ENCODE results near the gene SEMA3B. TPM values are rescaled to one million over a fixed set of nuclear protein-coding genes. Genes with fewer than 3 reads are reported as not detected.
A peak's percentile ranks its signal among the peaks of the same experiment; 100 is the strongest.

SEMA3B gene
- total RNA-seq, 1 experiment from 2014 or later, result 6.4 TPM

GRCh38 chr3:50324351-50325112, 55.6 kb downstream of the SEMA3B start:
- Histone ChIP-seq H3K79me2 (ENCODE audit: insufficient read depth, low read length) (peaks cover 10% of the 10 kb centered on the region; the same call in 1 of the 2 replicates), H3K18ac (ENCODE audit: insufficient read length, low read depth, low read length) (no peak overlapping the region), H3K9ac (ENCODE audit: extremely low read depth, insufficient read length, low read length) (no peak overlapping the region), H3K79me1 (ENCODE audit: insufficient read depth, low read depth, low read length, poor library complexity, severe bottlenecking) (peaks cover 6% of the 10 kb centered on the region), H3K4ac (ENCODE audit: low read depth, low read length) (no peak overlapping the region), H3K23me2 (ENCODE audit: insufficient read length, low read depth, low read length, poor library complexity, severe bottlenecking) (peaks cover 24% of the 10 kb centered on the region), H2BK15ac (ENCODE audit: low read depth, low read length) (no peak overlapping the region), H4K20me1 (ENCODE audit: control insufficient read depth, insufficient read depth, insufficient read length) (no peaks in the 10 kb centered on the region), H3K9me3 (ENCODE audit: control insufficient read depth, low read depth, low read length) (no peaks in the 10 kb centered on the region), H2BK20ac (ENCODE audit: low read depth, low read length, poor library complexity, severe bottlenecking) (no peak overlapping the region), H3K4me1 (ENCODE audit: insufficient read depth, low read length) (peaks cover 6% of the 10 kb centered on the region; the same call in 1 of the 2 replicates), H4K5ac (ENCODE audit: insufficient read length, low read depth, low read length) (no peak overlapping the region), H2BK12ac (ENCODE audit: insufficient read length, low read depth, low read length) (no peak overlapping the region), H2AK5ac (ENCODE audit: insufficient read length, low read length) (no peak overlapping the region), H2BK5ac (ENCODE audit: insufficient read length, low read length) (no peak overlapping the region), H4K8ac (replicated peaks; ENCODE audit: insufficient read length, low read depth, low read length) (no peak overlapping the region), H3K23ac (ENCODE audit: insufficient read length, low read depth, low read length) (no peak overlapping the region), H3T11ph (ENCODE audit: low read length) (no peak overlapping the region), H4K91ac (ENCODE audit: insufficient read length, low read depth, low read length) (no peak overlapping the region), H3K14ac (ENCODE audit: insufficient read depth, low read length) (no peak overlapping the region), H2BK120ac (ENCODE audit: low read depth, low read length, poor library complexity, severe bottlenecking) (no peak overlapping the region), H3K27ac (ENCODE audit: insufficient read length, low read depth, low read length) (no peak overlapping the region), H3K4me2 (ENCODE audit: insufficient read depth, insufficient read length, low read length) (no peak overlapping the region), H2AFZ (ENCODE audit: low read length) (no peak overlapping the region), H3K56ac (ENCODE audit: insufficient read length, low read depth, low read length) (no peak overlapping the region), H3K27me3 (ENCODE audit: insufficient read depth, low read length) (no peaks in the 10 kb centered on the region)
- no peaks in the 10 kb centered on the region; the same call in 1 of the 2 replicates for H3K27me3 Mint-ChIP-seq (ENCODE audit: low read depth)
- H3K36me3 Mint-ChIP-seq (ENCODE audit: insufficient read depth in 1 of 3, low read depth in 3 of 3), result peaks cover 18 to 34% (median 19%) of the 10 kb centered on the region in 3 experiments
- peak; percentile 90 for DNase-seq
- 0 out of 7 replicates have a peak overlapping the region, but pooled peaks of 1 of the 3 experiments have one; percentile 28 for H3K27ac Mint-ChIP-seq
- H3K4me3 Mint-ChIP-seq, result peak overlapping the region; percentile 30 to 54; a peak in 4 of 5 replicates
- peaks cover 23 to 41% of the 10 kb centered on the region in 2 experiments for H3K4me1 Mint-ChIP-seq
- no peaks in the 10 kb centered on the region for H3K9me3 Mint-ChIP-seq
- peak; percentile 89 for TF ChIP-seq CTCF (conservative IDR thresholded peaks at IDR 0.05)
- no CpG with 5 or more reads among the region's 4 CpGs for WGBS (ENCODE audit: extremely low coverage, insufficient read length, low lambda C conversion rate)
